ENCODE data around the gene SAMD4A.

SAMD4A gene

DNA sequence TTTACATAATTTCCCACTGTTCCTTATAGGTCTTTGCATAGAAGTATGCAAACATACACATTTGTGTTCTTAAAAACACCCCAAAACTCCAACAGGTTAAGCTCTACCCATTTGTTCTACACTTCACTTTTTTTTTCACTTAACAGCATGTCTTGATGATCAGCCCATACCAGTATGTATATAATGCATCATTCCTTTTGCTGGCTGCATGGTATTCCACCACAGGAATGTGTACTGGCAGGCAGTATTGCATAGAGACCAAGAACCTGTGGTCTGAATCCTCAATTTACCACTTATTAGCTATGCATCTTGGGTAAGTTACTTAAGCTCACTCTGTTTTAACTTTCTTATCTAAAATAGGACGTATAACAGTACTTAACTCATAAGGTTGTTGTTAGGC is 65.5 kb downstream of the SAMD4A start:
- no peak for DNase-seq (ENCODE audit: low read depth)

DNA sequence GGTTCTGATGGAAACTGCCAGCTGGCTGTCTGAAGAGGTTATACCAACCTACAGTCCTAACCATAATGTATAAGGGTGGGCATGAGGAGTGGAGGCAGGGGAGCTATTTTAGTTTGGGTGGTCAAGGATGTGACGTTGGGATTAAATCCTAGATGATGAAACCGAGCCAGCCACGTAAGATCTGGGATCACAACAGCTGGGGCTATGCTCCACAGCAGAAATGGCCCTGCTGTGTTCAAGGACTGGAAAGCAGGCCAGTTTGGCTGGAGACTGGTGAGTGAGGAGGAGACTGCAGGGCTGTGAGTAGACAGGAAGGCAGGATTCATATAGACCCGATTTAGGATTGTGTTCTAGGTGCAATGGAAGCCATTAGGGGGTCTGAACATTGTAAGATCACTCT is 66.1 kb downstream of the SAMD4A start:
- DNase-seq (ENCODE audit: low read depth), result no peak

DNA sequence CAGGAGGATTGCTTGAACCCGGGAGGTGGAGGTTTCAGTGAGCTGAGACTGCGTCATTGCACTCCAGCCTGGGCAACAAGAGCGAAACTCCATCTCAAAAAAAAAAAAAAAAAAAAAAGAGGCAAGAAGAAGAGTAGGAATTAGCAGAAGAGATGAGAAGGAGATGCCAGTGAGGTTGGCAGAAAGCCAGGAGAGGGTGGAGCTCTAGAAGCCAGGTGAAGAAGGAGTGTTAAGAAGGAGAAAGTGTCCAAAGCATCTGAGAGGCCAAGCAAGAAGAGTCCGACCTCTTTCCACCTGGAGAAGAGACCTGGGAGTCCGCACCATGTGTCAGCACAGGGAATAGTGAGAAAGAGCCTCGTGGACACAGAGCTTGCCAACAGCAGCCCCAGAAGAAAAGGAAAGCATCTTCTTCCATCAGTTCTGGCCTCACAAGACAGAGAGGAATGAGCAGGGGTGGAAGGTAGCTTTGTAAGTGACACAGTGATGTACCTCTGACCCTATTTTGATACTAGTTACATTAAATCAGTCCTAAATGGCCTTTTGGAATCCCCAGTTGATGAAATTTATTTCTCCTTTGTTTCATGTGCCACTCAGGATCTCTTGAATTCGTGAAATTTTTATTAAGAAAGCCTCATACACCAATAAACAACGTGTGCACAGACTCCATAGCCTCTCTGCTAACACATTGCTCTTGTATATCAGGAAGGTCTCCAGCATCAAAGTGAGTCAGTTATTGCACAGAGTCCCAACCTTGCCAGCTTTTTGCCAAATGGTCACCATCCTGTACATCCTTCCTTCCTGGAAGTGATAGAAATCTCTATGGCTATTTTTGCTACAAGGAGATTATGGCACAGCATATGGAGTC is 70.6 kb downstream of the SAMD4A start:
- DNase-seq (ENCODE audit: low read depth), result no peak

DNA sequence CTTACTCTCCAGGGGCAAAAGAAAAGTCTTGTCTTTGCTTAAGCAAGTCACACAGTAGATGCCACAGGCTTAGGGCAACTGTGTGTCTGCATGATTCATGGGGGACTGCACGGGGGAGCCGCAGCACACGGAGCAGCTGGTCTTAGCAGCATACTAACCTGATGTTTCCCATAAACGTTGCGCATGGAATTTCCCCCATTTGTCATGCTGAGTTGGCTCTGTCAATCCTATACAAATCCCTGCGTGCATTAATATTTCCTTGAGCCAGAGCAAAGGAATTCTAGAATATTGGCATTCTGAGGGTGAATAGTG is 71.2 kb downstream of the SAMD4A start:
- DNase-seq (ENCODE audit: low read depth), result no peak

DNA sequence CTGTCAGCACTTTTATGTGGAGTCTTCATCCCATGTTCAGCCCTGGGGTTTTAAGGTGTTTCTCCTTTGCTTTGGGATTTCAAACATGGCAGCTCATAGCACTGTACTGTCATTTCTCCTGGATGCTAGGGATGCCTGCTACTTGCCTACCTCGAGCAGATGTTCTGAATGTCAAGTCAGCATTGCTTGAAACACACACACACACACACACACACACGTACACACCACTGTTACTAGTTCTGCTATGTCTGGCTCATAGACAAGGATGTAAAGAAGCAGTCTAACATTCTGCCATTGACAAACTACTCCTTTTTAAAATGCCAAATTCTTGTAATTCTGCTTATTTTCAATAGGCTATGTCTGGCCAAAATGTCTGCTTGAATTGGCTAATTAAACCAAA is 72.7 kb downstream of the SAMD4A start:
- no peak for DNase-seq (ENCODE audit: low read depth)

DNA sequence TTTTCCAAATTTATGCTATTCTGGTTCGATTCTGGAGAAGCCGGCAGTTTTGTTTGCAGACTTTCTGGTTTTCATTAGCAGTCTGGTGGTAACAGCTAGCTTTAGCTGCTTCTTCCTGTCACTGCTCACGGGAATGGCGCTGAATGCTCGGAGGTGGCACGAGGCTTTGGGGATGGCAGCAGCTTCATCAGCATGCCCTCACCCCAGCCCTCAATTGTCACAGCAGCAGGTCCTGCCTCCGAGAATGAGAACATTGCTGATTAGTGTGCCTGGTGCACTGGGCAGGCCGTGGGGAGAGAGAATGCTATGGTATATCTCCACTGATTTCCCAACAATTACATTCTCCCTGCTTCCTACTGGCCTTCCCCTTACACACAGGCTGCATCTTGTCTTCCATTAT is 73.6 kb downstream of the SAMD4A start:
- no peak for DNase-seq (ENCODE audit: low read depth)

DNA sequence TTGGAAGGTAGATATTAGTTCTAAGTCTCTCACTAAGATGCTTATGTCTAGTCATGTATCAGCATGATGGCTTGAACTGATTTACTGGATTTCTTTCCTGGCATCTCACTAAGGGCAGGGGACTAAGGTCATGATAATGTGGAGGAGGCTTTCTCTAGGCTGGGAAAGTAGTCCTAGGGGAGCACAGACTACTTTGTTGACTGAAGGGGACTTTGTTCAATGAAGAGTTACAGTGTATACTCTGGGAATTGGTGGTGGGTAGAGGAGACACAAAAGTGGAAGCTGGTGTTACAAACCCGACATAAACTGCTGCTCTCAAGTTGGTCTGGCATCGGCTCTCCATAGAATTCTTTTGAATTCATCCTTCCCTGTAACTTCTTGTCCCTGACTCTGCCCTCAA is 75.2 kb downstream of the SAMD4A start:
- DNase-seq (ENCODE audit: low read depth), result no peak

DNA sequence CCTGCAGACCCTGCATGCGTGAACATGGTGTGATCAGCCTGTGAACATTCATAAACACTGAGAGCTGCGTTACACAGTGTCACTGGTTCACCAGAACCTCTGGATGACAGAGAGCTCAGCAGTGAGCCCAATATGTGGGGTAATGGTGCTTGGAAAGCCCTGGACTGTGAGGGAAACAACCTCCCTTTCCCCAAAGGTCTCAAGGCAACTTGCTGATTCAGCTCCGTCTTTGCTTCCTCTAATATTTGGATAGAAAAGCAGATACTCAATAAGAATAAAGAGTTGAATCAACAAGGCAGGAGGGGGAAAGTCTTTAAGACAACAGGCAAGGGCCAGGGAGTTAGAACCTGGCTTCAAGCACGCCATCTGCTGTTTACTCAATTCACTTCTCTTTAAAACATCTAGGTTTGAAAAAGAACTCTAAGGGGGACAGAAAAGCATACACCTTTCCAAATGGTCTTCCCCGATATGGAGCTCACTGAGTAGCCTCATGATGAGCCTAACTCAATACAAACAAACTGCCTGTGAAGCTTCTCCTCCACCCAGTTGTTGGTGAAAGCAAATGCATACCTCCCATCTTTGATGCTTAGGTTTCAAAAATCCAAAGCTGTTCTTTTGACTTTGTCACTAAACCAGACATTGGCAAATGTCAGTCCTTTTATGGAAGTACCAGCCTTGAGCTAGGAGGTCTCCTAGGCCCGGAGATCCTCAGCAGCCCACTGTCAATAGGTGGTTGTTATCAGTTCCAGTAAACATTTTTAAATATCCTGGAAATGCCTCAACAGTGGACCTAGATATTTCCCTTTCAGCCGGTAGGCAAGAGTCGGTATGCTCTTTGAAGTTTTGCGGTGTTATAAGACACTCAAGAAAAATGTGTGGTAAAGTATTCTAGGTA is 76.1 kb downstream of the SAMD4A start:
- no peak for DNase-seq (ENCODE audit: low read depth)

DNA sequence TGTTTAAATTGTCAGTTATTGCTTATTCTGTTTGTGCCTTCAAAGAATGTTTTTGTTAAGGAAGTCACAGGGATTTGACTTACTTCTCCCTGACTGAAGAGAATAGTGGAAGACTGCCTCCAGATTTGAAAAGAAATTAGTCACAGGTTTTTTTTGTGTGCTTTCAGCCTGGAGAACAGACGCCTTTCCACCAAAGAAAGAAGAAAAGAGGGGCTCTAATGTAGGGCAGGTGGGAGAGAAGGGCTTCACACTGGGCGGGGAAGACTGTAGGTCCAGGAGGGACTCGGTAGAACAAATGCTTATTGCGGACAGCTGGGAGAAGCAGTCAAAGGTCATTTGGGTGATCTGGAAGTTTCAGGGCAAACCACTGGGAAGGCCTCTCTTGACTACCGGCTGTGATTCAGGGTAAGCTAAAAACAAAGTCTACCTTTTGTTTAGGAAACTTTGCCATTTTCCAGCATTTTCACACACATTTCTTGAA is 76.8 kb downstream of the SAMD4A start:
- DNase-seq (ENCODE audit: low read depth), result no peak

DNA sequence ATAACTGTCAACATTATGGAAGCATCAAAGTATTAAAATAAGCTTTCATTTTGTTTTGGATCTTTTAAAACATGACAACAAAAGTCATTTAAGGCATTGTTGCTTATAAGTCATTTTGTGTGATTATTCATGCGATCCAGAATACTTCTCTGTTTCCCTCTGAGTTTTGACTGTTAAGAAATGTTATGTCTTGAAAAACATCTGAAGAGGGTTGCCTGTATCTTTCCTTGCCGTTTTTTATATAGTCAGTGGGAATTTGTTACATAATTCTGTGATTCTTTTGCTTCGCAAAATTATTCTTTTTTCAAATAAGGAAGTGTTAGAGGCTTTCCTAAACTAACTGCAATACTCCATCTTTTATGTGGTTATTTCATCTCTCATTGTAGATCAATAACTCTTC is 78.7 kb downstream of the SAMD4A start:
- DNase-seq (ENCODE audit: low read depth), result no peak

DNA sequence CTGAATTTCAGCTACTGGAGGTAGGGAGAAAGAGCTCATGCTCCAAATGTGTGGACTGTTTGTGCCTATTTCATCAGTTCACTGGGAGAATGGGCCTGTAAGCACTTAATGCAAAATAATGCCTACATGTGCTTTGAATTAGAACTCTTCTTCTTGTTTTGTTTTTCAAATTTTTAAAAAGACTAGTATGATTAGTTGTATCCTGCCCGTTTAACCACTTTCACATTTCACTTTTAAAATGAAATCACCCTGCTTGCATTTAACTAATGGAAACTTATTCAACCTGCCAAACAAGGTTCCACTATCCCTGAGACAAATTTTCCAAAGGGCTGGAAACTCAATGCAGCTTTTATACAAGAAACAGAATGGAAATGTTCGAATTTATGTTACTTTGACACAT is 79.7 kb downstream of the SAMD4A start:
- no peak for DNase-seq (ENCODE audit: low read depth)

DNA sequence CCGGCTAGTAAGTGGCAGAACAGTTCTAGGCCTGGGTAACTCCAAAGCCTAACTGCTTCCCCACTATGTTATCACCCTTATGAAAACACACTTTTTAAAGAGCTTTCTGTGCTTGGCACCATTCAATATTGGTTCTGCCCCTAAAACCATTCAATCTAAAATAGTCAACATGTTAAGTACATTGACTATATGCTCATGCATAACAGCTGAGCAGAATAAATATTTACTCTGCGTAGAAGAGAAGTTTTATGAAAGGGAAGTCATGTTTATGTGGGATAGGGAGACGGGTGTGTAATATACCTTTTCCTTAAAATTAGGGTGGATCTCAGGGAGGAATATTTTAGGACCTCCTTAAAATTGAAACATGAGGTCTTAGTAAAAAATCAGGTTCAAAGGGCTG is 80.5 kb downstream of the SAMD4A start:
- DNase-seq (ENCODE audit: low read depth), result no peak

DNA sequence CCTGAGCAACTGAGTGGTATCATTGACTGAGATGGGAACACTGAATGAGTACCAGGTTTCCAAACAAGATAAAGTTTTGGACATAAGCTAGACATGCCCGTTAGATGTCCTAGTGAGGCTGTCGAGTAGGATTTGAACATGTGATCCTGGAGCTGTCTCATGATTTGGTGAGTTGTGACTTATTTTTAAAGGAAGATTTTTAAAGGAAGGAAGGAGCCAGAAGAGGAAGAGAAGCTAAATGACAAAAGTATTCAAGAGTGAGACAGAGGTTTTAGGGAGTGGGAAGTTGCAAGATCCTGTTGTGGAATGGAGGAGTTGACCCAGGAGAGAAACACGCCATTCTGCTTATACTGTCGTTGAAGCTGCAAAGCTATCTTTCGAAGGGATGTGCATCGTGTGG is 82.1 kb downstream of the SAMD4A start:
- no peak for DNase-seq (ENCODE audit: low read depth)

DNA sequence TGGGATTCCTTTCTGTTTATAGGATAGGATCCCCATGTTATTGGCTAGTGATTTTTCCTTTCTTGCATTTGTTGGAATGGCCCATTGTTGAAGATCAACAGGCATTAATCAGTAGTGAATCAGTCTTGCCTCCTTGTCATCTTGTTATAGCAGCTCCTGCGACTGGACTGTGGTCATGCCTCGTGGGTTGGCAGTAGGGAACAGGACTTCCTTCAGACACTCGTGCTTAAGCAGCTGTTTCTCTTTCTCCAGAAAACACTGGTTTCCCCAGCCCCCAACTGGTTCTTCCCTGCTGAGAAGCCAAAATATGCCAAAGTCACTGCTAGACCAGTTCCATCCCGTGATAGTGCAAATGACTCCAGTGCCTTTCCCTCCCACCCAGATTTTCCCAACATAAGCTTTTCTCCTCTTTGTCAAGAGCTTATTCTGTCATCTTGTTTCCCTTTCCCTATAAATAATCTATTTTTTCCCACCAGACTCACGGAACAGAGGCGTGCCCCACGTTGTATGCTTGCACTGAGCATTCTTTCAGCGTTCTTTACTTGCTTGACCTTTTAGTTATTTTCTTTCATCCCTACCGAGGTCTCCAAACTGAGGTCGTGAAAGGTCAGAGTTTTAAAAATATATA is 83.5 kb downstream of the SAMD4A start:
- no peak for DNase-seq (ENCODE audit: low read depth)

DNA sequence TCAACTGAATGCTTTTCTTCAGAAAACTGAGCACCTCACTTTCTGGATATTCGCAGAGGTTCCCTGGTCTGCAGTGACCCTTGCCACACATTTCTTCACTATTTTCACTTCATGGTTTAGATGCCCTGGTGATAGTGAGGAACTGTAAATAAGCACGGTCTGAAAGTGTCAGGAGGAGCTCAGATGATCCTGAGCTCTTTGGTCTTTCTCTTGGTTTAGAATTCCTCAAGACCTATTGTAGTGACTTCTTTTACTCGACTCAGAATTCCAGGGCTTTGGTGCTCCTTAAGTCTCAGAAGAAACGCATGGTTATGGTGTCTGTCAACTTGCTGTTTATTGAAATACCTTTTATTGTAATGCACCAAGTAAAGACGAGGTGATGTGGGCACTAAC is 84.0 kb downstream of the SAMD4A start:
- DNase-seq (ENCODE audit: low read depth), result no peak

DNA sequence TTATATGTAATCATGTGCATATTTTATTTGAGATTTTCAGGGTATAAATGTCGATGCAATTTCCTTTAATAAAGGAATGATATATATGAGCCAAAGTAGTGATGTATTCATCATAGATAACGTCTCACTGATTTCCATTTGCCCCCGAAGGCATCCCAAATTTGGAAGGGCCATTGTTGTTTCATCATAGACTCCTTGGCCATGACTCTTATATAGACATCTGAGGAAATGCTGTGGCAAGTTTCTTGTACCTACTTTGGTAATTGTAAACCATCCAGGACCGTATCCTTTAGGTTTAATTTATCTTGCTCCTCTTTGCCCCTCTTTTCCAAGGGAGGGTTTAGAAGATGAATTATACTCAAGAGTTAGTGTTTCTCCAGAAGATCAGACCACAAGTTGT is 84.7 kb downstream of the SAMD4A start:
- DNase-seq (ENCODE audit: low read depth), result no peak

DNA sequence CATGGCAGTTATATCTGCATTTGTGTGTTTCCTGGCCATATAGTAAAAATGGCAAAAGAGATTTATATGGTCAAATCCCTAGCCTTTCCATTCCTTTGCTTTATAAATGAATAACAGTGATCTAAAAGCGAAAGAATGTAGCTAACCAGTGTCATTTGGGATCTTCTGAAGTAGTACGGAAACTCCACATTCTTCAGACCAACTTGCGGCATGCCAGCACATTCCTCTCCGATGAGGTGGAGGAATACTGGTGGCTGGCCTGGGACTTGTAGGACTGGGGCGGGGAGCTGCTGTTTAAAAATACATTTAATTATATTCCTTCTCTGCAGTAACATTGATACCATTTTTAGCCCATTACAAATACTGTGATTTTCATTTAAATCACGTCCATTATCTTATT is 85.3 kb downstream of the SAMD4A start:
- DNase-seq (ENCODE audit: low read depth), result no peak

DNA sequence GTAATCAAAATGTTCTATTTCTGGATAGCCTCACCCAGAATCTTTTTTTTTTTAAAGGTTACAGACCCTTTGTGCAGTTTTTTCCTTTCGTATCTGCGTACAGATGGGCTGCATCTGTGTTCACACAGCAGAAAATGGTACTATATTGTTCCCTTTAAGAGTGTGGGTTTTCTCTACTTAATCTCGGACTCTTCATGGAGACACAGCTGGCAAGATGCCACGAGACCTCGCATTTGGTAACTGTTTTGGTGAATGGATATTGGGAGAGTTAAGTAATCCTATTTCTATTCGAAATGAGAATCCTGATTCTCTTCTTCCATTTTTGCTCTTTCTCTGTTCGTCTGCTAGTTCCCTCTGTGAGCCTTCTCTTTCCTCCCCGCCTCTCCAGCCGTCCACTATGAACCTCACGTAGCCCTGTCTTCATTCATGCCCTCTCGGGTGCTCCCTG is 85.7 kb downstream of the SAMD4A start:
- DNase-seq (ENCODE audit: low read depth), result no peak

DNA sequence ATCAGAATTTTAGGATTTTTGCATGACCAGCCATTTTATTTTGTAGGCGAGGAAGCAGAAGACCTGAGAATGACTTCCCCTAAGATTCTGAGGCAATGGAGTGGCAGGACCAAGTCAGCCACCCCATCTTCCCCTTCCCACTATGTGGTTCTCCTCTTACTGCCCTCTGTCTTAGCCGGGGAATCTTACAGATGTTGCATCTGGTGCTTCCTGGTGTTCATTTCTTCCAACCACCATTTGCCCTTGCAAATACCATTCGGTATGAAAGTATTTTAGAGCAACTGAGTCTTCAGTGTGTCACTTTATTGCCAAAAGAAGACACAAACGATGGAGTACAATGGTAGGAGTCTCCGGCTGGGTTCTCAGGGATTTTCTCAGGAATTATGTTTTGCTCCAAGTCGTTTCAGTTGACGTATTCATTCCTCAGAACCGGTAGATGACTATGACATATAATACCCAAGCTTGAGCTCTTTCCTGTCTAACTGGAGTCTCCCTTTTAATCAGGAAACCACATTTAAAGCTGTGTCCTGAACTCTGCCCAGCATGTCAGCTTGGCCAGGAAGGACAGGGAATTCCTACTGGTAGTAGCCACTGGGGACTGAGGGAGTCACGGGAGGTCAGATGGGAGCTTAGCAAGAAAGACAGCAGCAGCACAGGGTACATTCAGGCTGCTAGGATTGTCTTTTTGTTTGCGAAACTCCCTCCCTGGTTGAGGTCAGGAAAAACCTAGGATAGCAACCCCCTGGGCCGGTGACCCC is 87.0 kb downstream of the SAMD4A start:
- DNase-seq (ENCODE audit: low read depth), result no peak

DNA sequence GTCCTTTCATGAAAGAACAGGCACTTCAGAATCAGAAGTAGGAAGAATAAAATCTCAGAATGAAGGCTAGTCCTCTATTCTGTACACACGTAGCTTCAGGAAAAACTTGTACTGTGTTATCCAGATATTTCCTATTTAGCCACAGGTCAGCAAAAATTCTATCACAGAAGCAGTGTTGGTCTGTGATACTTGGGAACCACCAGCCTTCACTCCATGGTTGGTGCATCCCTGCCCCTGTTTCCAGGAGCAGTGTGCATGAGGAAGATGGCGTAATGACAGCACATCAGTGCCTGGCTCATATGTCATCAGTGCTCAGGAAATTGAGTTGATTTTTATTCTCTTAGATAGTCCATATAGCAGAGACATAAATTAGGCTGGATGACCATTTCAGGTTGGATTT is 87.7 kb downstream of the SAMD4A start:
- no peak for DNase-seq (ENCODE audit: low read depth)

DNA sequence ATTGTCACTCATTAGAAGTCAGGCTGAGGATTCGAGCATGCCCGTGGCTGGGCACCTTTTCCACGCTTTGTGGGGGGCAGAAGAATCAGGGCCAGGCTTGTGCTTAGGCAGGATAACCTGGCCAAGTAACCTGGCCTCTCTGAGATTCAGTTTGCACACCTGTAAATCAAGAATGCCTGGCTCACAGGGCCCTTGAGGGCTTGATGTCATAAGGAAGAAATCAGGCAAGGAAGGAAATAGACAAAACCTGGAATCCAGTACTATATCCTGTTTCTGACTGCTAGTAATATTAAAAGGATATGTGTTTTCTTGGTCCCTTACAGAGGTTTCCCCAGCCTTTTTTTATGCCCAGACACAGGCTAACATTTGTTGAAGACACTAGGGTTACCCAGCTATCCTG is 91.9 kb downstream of the SAMD4A start:
- DNase-seq (ENCODE audit: low read depth), result no peak

DNA sequence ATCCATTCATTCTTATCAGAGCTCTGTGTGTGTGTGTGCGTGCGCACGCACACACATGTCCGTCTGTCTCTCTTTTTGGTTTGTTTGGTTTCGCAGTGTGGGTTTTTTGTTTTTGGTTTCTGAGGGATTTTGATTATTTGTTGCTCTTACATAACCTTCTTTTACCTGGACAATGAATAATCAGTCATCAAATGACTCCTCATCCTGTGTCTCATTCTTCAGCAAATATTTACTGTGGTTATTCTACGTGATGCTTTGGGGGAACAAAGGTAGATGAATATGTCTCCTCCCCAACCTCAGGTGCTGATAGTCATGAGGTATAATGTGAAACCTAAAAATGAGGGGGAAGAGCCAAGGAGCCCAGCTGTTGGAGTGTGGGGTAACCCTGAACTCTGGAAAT is 92.4 kb downstream of the SAMD4A start:
- DNase-seq (ENCODE audit: low read depth), result no peak

All from activated T-cell treated with anti-CD3 and anti-CD28 coated beads for 24 hours (primary cell).